GM23338 (cell line): Measurements from ENCODE around the gene SERPING1. TPM values are rescaled to one million over a fixed set of nuclear protein-coding genes. Genes with fewer than 3 reads are reported as not detected.
A peak's percentile ranks its signal among the peaks of the same experiment; 100 is the strongest.

Experiments
- ATAC-seq: fragments of 200-7000 bp; cut with Tn5 transposase; 3 replicates; pipeline ENCODE4 v1.9.1; 2020
- DNase-seq: peaks from one replicate; pipeline ENCODE4 v3.0.0-alpha.2; 2015; ENCODE audit warnings: low spot score
- H2AFZ ChIP-seq: fragments of 200-600 bp; sonication (generic); 2 replicates; pipeline ENCODE4 v1.8.0; 2016; ENCODE audit warnings: antibody characterized with exemption, mild to moderate bottlenecking, moderate library complexity
- H3F3A ChIP-seq: fragments of 200-600 bp; sonication (generic); replicated peaks from 2 replicates; pipeline ENCODE4 v1.8.0; 2017; ENCODE audit warnings: antibody characterized with exemption, mixed run types, low read depth
- H3K27ac ChIP-seq: fragments of 200-600 bp; sonication (generic); 2 replicates; pipeline ENCODE4 v1.6.1; 2016; ENCODE audit warnings: low read depth
- H3K27me3 ChIP-seq: fragments of 200-600 bp; sonication (generic); 2 replicates; pipeline ENCODE4 v1.8.0; 2016; ENCODE audit warnings: mild to moderate bottlenecking, mixed run types, moderate library complexity; ENCODE audit not compliant: insufficient read depth
- H3K36me3 ChIP-seq: fragments of 200-600 bp; sonication (generic); 2 replicates; pipeline ENCODE4 v1.8.0; 2016; ENCODE audit warnings: mild to moderate bottlenecking; ENCODE audit not compliant: insufficient read depth
- H3K4me1 ChIP-seq: fragments of 200-600 bp; sonication (generic); 2 replicates; pipeline ENCODE4 v1.8.0; 2016; ENCODE audit warnings: mild to moderate bottlenecking, moderate library complexity; ENCODE audit not compliant: insufficient read depth
- H3K4me2 ChIP-seq: fragments of 200-600 bp; sonication (generic); 2 replicates; pipeline ENCODE4 v1.7.1; 2017; ENCODE audit warnings: mixed run types
- H3K4me3 ChIP-seq: fragments of 200-600 bp; sonication (generic); 2 replicates; pipeline ENCODE4 v1.6.1; 2016; ENCODE audit warnings: mixed run types
- H3K79me2 ChIP-seq: fragments of 200-600 bp; sonication (generic); replicated peaks from 2 replicates; pipeline ENCODE4 v1.8.0; 2017; ENCODE audit warnings: mild to moderate bottlenecking; ENCODE audit not compliant: insufficient read depth
- H3K9me2 ChIP-seq: fragments of 200-600 bp; sonication (generic); 2 replicates; pipeline ENCODE4 v1.8.0; 2017; ENCODE audit not compliant: insufficient read depth
- H4K20me1 ChIP-seq: fragments of 200-600 bp; sonication (generic); replicated peaks from 2 replicates; pipeline ENCODE4 v1.8.0; 2017; ENCODE audit warnings: mild to moderate bottlenecking; ENCODE audit not compliant: insufficient read depth
- H3K27ac Mint-ChIP-seq: 2 replicates; pipeline ENCODE4 v1.8.0; 2020; ENCODE audit warnings: inconsistent platforms, mild to moderate bottlenecking, moderate library complexity, mixed read lengths
- H3K27me3 Mint-ChIP-seq: 3 replicates; pipeline ENCODE4 v1.8.0; 2022; ENCODE audit warnings: low read depth, mild to moderate bottlenecking, moderate library complexity, mixed read lengths, inconsistent platforms; ENCODE audit not compliant: insufficient read depth, poor library complexity
- H3K36me3 Mint-ChIP-seq: 3 replicates; pipeline ENCODE4 v1.8.0; 2021; ENCODE audit warnings: low read depth, mild to moderate bottlenecking, inconsistent platforms, moderate library complexity, mixed read lengths
- H3K4me1 Mint-ChIP-seq: 3 replicates; pipeline ENCODE4 v1.8.0; 2020; ENCODE audit warnings: mild to moderate bottlenecking, inconsistent platforms, mixed read lengths
- H3K4me3 Mint-ChIP-seq: 3 replicates; pipeline ENCODE4 v1.8.0; 2021; ENCODE audit warnings: moderate library complexity, mild to moderate bottlenecking, inconsistent platforms, mixed read lengths
- H3K9me3 Mint-ChIP-seq: 3 replicates; pipeline ENCODE4 v1.8.0; 2020; ENCODE audit warnings: moderate library complexity, mild to moderate bottlenecking, inconsistent platforms, mixed read lengths
- CREB1 ChIP-seq: fragments of 250-450 bp; sonication (Bioruptor Pico); IDR thresholded peaks from 2 replicates; pipeline ENCODE4 v1.5.0; 2020; ENCODE audit warnings: low read depth, mild to moderate bottlenecking, moderate library complexity
- CTCF ChIP-seq, 2 experiments: fragments of 200-600 bp in 1 of 2; sonication (generic) in 1 of 2; conservative IDR thresholded peaks; 2 replicates each; pipeline versions ENCODE4 v1.5.1 to v1.6.1; 2016 to 2017; ENCODE audit warnings: antibody characterized with exemption in 2 of 2, low read depth in 2 of 2, mild to moderate bottlenecking in 2 of 2, moderate library complexity in 1 of 2
- ETS1 ChIP-seq: IDR thresholded peaks from 2 replicates; pipeline ENCODE4 v1.6.1; 2016; ENCODE audit warnings: antibody characterized with exemption
- EZH2 ChIP-seq: fragments of 200-600 bp; sonication (generic); IDR thresholded peaks from one replicate; pipeline ENCODE4 v1.8.0; 2017; ENCODE audit warnings: antibody characterized with exemption, mild to moderate bottlenecking, low read depth; ENCODE audit not compliant: unreplicated experiment
- EZH2phosphoT487 ChIP-seq: fragments of 200-600 bp; sonication (generic); IDR thresholded peaks from one replicate; pipeline ENCODE4 v1.8.1; 2018; ENCODE audit warnings: antibody characterized with exemption; ENCODE audit not compliant: unreplicated experiment
- JUNB ChIP-seq: IDR thresholded peaks from one replicate; pipeline ENCODE4 v1.6.1; 2016; ENCODE audit warnings: antibody characterized with exemption; ENCODE audit not compliant: unreplicated experiment
- NANOG ChIP-seq: IDR thresholded peaks from 2 replicates; pipeline ENCODE4 v1.6.1; 2016; ENCODE audit warnings: antibody characterized with exemption, borderline replicate concordance
- POLR2AphosphoS5 ChIP-seq: IDR thresholded peaks from 2 replicates; pipeline ENCODE4 v1.6.1; 2016; ENCODE audit warnings: antibody characterized with exemption, low read depth
- REST ChIP-seq: IDR thresholded peaks from one replicate; pipeline ENCODE4 v1.6.1; 2018; ENCODE audit warnings: antibody characterized with exemption; ENCODE audit not compliant: unreplicated experiment
- ZNF114 ChIP-seq: fragments of 250-450 bp; sonication (Bioruptor Pico); IDR thresholded peaks from 2 replicates; pipeline ENCODE4 v1.5.0; 2020; ENCODE audit warnings: mild to moderate bottlenecking, moderate library complexity
- ZNF331 ChIP-seq: fragments of 250-450 bp; sonication (Bioruptor Pico); IDR thresholded peaks from 2 replicates; pipeline ENCODE4 v1.5.0; 2020; ENCODE audit warnings: low read depth, mild to moderate bottlenecking, moderate library complexity
- polyA plus RNA-seq: library from polyadenylated mRNA; unstranded; fragments of >200 nt; fragmentation: Nextera tagmentation; extraction: Ambion mirVana; gene quantifications from 2 replicates; pipeline ENCODE4 v1.2.1, GENCODE V29; 2016
- total RNA-seq: library from RNA; depleted of rRNA; stranded (reverse); fragments of >200 nt; shearing (Covaris generic); gene quantifications from 2 replicates; pipeline ENCODE4 v1.2.3, GENCODE V29; 2014

SERPING1 gene
- total and polyA plus RNA-seq, 2 experiments from 2014 or later, result 42.3 to 54.7 TPM

- H3K79me2 ChIP-seq, result 0 out of 2 replicates have a peak, but pooled peaks cover 3% of the 10 kb centered on the region
- H3K27ac ChIP-seq, result peak overlapping the region; percentile 92; the same call in 1 of the 2 replicates
- DNase-seq, result no peak
- peak overlapping the region; percentile 93 for H3K4me2 ChIP-seq
- H3F3A ChIP-seq, result peaks cover 17% of the 10 kb centered on the region
- ATAC-seq, result no peak
- TF ChIP-seq ETS1, result no peak
- no peak for TF ChIP-seq EZH2
- TF ChIP-seq REST, result no peak
- TF ChIP-seq POLR2AphosphoS5, result no peak
- no peak for TF ChIP-seq ZNF114 (CRISPR knock-in tag)
- no peak for TF ChIP-seq JUNB
- peak overlapping the region; percentile 64; the same call in 1 of the 2 replicates for H3K4me3 ChIP-seq
- peaks cover 17% of the 10 kb centered on the region for H3K36me3 Mint-ChIP-seq
- H3K36me3 ChIP-seq, result no peaks in the 10 kb centered on the region
- no peaks in the 10 kb centered on the region for H3K9me2 ChIP-seq
- H3K4me3 Mint-ChIP-seq, result no peak overlapping the region; the same call in 2 of the 3 replicates
- no peaks in the 10 kb centered on the region for H3K9me3 Mint-ChIP-seq
- H2AFZ ChIP-seq, result peak overlapping the region; percentile 83; the same call in 1 of the 2 replicates
- no peaks in the 10 kb centered on the region for H4K20me1 ChIP-seq
- no peaks in the 10 kb centered on the region for H3K27me3 ChIP-seq
- H3K27me3 Mint-ChIP-seq, result peaks cover 14% of the 10 kb centered on the region
- no peak overlapping the region for H3K27ac Mint-ChIP-seq
- peaks cover 38% of the 10 kb centered on the region for H3K4me1 Mint-ChIP-seq
- H3K4me1 ChIP-seq, result peaks cover 11% of the 10 kb centered on the region
Measured at GRCh38 chr11:57596266-57596885, 1.1 kb upstream of the SERPING1 start.

- ATAC-seq, result peak; percentile 87
- Histone ChIP-seq H3K27me3 (no peaks in the 10 kb centered on the region), H3K79me2 (0 out of 2 replicates have a peak, but pooled peaks cover 3% of the 10 kb centered on the region), H2AFZ (peak overlapping the region; percentile 96), H4K20me1 (no peaks in the 10 kb centered on the region), H3K4me3 (peak overlapping the region; percentile 64), H3K36me3 (no peaks in the 10 kb centered on the region), H3K4me2 (peak overlapping the region; percentile 93), H3K4me1 (peaks cover 11% of the 10 kb centered on the region), H3F3A (peaks cover 17% of the 10 kb centered on the region), H3K9me2 (no peaks in the 10 kb centered on the region), H3K27ac (peak overlapping the region; percentile 92)
- peaks cover 27% of the 10 kb centered on the region for H3K36me3 Mint-ChIP-seq
- DNase-seq, result peak; percentile 96
- H3K27me3 Mint-ChIP-seq, result peaks cover 18% of the 10 kb centered on the region
- H3K4me3 Mint-ChIP-seq, result peak overlapping the region; percentile 81
- H3K27ac Mint-ChIP-seq, result peak overlapping the region; percentile 92
- H3K9me3 Mint-ChIP-seq, result no peaks in the 10 kb centered on the region
- H3K4me1 Mint-ChIP-seq, result peaks cover 35% of the 10 kb centered on the region
- TF ChIP-seq NANOG (no peak), ZNF331 (CRISPR knock-in tag) (no peak), ZNF114 (CRISPR knock-in tag) (no peak), CTCF (conservative IDR thresholded peaks at IDR 0.05; ENCODE audit: low read depth in 2 of 2) (no peak), ETS1 (no peak), CREB1 (peak; percentile 58), JUNB (no peak), POLR2AphosphoS5 (peak; percentile 59), EZH2phosphoT487 (no peak)
Measured at GRCh38 chr11:57597916-57598830, 688 bp downstream of the SERPING1 start.
